Gastroesophageal sphincter (tissue), 4 donors: ENCODE data around the gene ZP1. TPM values are rescaled to one million over a fixed set of nuclear protein-coding genes. Genes with fewer than 3 reads are reported as not detected.
"Not testable (repeated sequence)": the region's sequence is repeated elsewhere in the genome, so short reads cannot be mapped to it uniquely, and the experiment has no call there.

Experiments used
- ATAC-seq: fragments of 150-250 bp; one replicate; pipeline ENCODE4 v1.9.1; 2016; ENCODE audit warnings: mild to moderate bottlenecking, moderate library complexity
- H3K27ac ChIP-seq, 4 donors: fragments of 200-600 bp; sonication (generic) in 3 of 4; 1 replicate in 3 of 4; 2 replicates in 1 of 4; pipeline ENCODE4 v1.5.1; 2016 to 2019
- H3K27me3 ChIP-seq: fragments of 200-600 bp; sonication (generic); one replicate; pipeline ENCODE4 v1.5.1; 2019
- H3K36me3 ChIP-seq, 2 donors: fragments of 200-600 bp; sonication (generic); one replicate each; pipeline ENCODE4 v1.5.1; 2019; ENCODE audit warnings: control low read depth in 1 of 2
- H3K4me1 ChIP-seq, 3 donors: fragments of 200-600 bp; sonication (generic); 1 replicate in 2 of 3; 2 replicates in 1 of 3; pipeline ENCODE4 v1.5.1; 2016 to 2019; ENCODE audit warnings: control low read depth in 2 of 3
- H3K4me3 ChIP-seq, 2 donors: fragments of 200-600 bp; sonication (generic); one replicate each; pipeline ENCODE4 v1.5.1; 2019; ENCODE audit warnings: mild to moderate bottlenecking in 1 of 2, moderate library complexity in 1 of 2
- H3K9me3 ChIP-seq, 3 donors: fragments of 200-600 bp; sonication (generic); one replicate each; pipeline ENCODE4 v1.5.1; 2017 to 2019; ENCODE audit warnings: control low read depth in 2 of 3
- CTCF ChIP-seq, 4 experiments: fragments of 200-600 bp in 2 of 4; fragments of 450-650 bp in 2 of 4; sonication (generic) in 1 of 4; IDR thresholded peaks; one replicate each; pipeline ENCODE4 v1.5.1; 2017 to 2019; ENCODE audit warnings: antibody characterized with exemption in 4 of 4, mild to moderate bottlenecking in 2 of 4, moderate library complexity in 2 of 4
- EP300 ChIP-seq: sonication (generic); formaldehyde crosslinking; IDR thresholded peaks from one replicate; pipeline ENCODE4 v1.6.1; 2017; ENCODE audit warnings: antibody characterized with exemption, mild to moderate bottlenecking
- POLR2A ChIP-seq, 2 donors: fragments of 450-650 bp; IDR thresholded peaks; one replicate each; pipeline ENCODE4 v1.6.1; 2017; ENCODE audit warnings: antibody characterized with exemption in 2 of 2, mild to moderate bottlenecking in 2 of 2, moderate library complexity in 1 of 2
- POLR2AphosphoS5 ChIP-seq: sonication (generic); formaldehyde crosslinking; IDR thresholded peaks from one replicate; pipeline ENCODE4 v1.6.1; 2017; ENCODE audit warnings: antibody characterized with exemption
- WGBS, 2 donors: methylation state at CpG; one replicate each; pipeline ENCODE4 v1.1.5; 2018; ENCODE audit warnings: low coverage in 1 of 2; 5-methylcytosine and 5-hydroxymethylcytosine counted together
- total RNA-seq, 4 donors: library from RNA; depleted of rRNA; stranded (reverse); fragments of >200 nt; gene quantifications; one replicate each; pipeline ENCODE4 v1.1.0, GENCODE V29; 2016

ZP1 gene, protein sequence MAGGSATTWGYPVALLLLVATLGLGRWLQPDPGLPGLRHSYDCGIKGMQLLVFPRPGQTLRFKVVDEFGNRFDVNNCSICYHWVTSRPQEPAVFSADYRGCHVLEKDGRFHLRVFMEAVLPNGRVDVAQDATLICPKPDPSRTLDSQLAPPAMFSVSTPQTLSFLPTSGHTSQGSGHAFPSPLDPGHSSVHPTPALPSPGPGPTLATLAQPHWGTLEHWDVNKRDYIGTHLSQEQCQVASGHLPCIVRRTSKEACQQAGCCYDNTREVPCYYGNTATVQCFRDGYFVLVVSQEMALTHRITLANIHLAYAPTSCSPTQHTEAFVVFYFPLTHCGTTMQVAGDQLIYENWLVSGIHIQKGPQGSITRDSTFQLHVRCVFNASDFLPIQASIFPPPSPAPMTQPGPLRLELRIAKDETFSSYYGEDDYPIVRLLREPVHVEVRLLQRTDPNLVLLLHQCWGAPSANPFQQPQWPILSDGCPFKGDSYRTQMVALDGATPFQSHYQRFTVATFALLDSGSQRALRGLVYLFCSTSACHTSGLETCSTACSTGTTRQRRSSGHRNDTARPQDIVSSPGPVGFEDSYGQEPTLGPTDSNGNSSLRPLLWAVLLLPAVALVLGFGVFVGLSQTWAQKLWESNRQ
- not detected for total RNA-seq

- no peaks in the 10 kb centered on the region for H3K9me3 ChIP-seq
- H3K36me3 ChIP-seq: no peaks in the 10 kb centered on the region
- WGBS, 2 donors: 71 to 74% methylated on average over 2 to 4 of the region's 13 CpGs
- peaks cover 0 to 27% (median under 1%) of the 10 kb centered on the region in 3 donors for H3K4me1 ChIP-seq
- no peak within 1 kb of the TSS for H3K4me3 ChIP-seq
- H3K27ac ChIP-seq: no peak within 1 kb of the TSS
- TF ChIP-seq CTCF (IDR thresholded peaks at IDR 0.05) (no peak), EP300 (no peak), POLR2AphosphoS5 (no peak), POLR2A (IDR thresholded peaks at IDR 0.05) (no peak)
- H3K27me3 ChIP-seq: no peaks in the 10 kb centered on the region
- ATAC-seq: no peak
These were observed at the start of gene ZP1 for GRCh38 chr11:60866911-60867870. ZP1 (plus strand) TSS chr11:60867542; CDS start chr11:60867562, 20 bp downstream.

- H3K9me3 ChIP-seq: peaks cover 0 to 15% (median 0%) of the 10 kb centered on the region in 3 donors
- H3K27me3 ChIP-seq: no peaks in the 10 kb centered on the region
- H3K27ac ChIP-seq: no peak overlapping the region
- TF ChIP-seq EP300 (no peak), CTCF (IDR thresholded peaks at IDR 0.05) (no peak), POLR2AphosphoS5 (no peak), POLR2A (IDR thresholded peaks at IDR 0.05) (no peak)
- ATAC-seq: no peak
- WGBS, 2 donors: 68 to 75% methylated on average over 3 to 4 of the region's 4 CpGs
- no peaks in the 10 kb centered on the region for H3K36me3 ChIP-seq
- no peaks in the 10 kb centered on the region for H3K4me1 ChIP-seq
- H3K4me3 ChIP-seq: no peak overlapping the region
These were observed 49.3 kb upstream of the ZP1 start for GRCh38 chr11:60818057-60818456.

GRCh38 chr11:60821827-60822599 is 45.3 kb upstream of the ZP1 start:
- no peak for ATAC-seq
- Histone ChIP-seq H3K9me3 (peaks cover 0 to 8% (median 0%) of the 10 kb centered on the region in 3 donors), H3K27ac (no peak overlapping the region), H3K4me3 (no peak overlapping the region), H3K27me3 (no peaks in the 10 kb centered on the region), H3K4me1 (no peaks in the 10 kb centered on the region), H3K36me3 (no peaks in the 10 kb centered on the region)
- TF ChIP-seq CTCF (IDR thresholded peaks at IDR 0.05) (no peak), EP300 (no peak), POLR2AphosphoS5 (no peak), POLR2A (IDR thresholded peaks at IDR 0.05) (no peak)
- WGBS, 2 donors: 57 to 75% methylated on average over 4 to 6 of the region's 15 CpGs

GRCh38 chr11:60823745-60824306 is 43.5 kb upstream of the ZP1 start:
- WGBS, 2 donors: 85 to 94% methylated on average over 2 to 4 of the region's 5 CpGs
- not testable (repeated sequence) for H3K4me1 ChIP-seq, H3K27ac ChIP-seq, ATAC-seq, H3K36me3 ChIP-seq, H3K27me3 ChIP-seq, H3K9me3 ChIP-seq, H3K4me3 ChIP-seq
